Measurements from ENCODE around the gene SSBP3. TPM values are rescaled to one million over a fixed set of nuclear protein-coding genes. Genes with fewer than 3 reads are reported as not detected.

The SSBP3 gene
- total and polyA plus RNA-seq, 4 donors, result 43.7 to 83.4 (median 65.8) TPM

DNA sequence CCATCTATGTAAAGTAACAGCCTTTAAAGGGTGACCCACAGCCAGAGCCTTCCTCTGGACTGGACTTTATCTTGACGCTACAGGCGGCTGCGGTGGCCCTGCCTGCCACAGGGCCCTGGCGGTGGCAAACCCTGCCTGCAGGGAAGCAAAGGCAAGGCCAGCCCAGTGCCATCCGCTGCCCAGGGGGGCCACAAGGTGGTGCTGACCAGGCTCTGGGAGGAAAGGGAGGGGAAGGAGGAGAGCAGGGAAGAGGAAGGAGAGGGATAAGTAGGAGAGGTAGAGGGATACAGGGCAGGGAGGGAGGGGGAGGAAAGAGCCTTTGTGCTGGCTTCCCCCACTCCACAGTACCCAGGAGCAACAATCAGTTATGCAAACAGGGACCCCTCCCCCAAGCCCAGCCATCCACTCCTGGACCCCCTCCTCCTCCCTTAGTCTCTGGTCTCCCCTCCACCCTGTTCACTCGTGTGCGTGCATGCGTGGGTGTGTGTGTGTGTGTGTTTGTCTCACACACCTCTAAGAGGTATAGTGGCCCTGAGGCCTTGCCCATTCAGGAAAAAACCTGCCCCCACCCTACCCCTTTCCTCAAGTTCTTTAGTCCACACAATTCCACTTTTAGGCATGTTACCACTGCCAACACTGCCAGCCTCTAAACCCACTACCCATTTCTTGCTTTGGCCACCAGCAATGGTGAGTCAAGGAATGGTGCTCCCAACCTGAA lies 30.3 kb downstream of the SSBP3 start:
- Histone ChIP-seq H3K27me3 (ENCODE audit: control insufficient read depth in 1 of 2, insufficient read depth in 2 of 2, low read length in 1 of 2) (no peaks in the 10 kb centered on the region), H3K36me3 (ENCODE audit: control insufficient read depth in 1 of 2, insufficient read depth in 2 of 2, low read length in 1 of 2) (no peaks in the 10 kb centered on the region), H3K9me3 (ENCODE audit: control insufficient read depth, low read length) (no peaks in the 10 kb centered on the region), H3K27ac (ENCODE audit: low read depth in 1 of 2, low read length in 2 of 2) (no peak overlapping the region), H3K4me3 (ENCODE audit: low read length in 2 of 2) (no peak overlapping the region), H3K4me1 (ENCODE audit: control insufficient read depth in 1 of 2, insufficient read depth in 2 of 2, low read length in 2 of 2) (no peaks in the 10 kb centered on the region)
- 71 to 76% methylated on average over 8 of the region's 8 CpGs for WGBS, 2 donors
- intact Hi-C loops (cut with DNase I), result no loop called here
- no peak for ATAC-seq (ENCODE audit: low FRiP score)
- DNase-seq, result no peak

GRCh38 chr1:54375298-54375697 lies 30.9 kb downstream of the SSBP3 start:
- intact Hi-C loops (cut with DNase I), result no loop called here
- no peak overlapping the region for H3K27ac ChIP-seq (ENCODE audit: low read depth in 1 of 2, low read length in 2 of 2)
- H3K4me1 ChIP-seq (ENCODE audit: control insufficient read depth in 1 of 2, insufficient read depth in 2 of 2, low read length in 2 of 2), result no peaks in the 10 kb centered on the region
- no peak for ATAC-seq (ENCODE audit: low FRiP score)
- DNase-seq, result no peak
- H3K36me3 ChIP-seq (ENCODE audit: control insufficient read depth in 1 of 2, insufficient read depth in 2 of 2, low read length in 1 of 2), result no peaks in the 10 kb centered on the region
- WGBS, 2 donors, result 95 to 98% methylated on average over 3 of the region's 3 CpGs
- H3K4me3 ChIP-seq (ENCODE audit: low read length in 2 of 2), result no peak overlapping the region
- H3K27me3 ChIP-seq (ENCODE audit: control insufficient read depth in 1 of 2, insufficient read depth in 2 of 2, low read length in 1 of 2), result no peaks in the 10 kb centered on the region
- no peaks in the 10 kb centered on the region for H3K9me3 ChIP-seq (ENCODE audit: control insufficient read depth, low read length)

GRCh38 chr1:54374766-54375165 lies 31.4 kb downstream of the SSBP3 start:
- WGBS, 2 donors, result 61 to 67% methylated on average over 8 of the region's 8 CpGs
- H3K4me1 ChIP-seq (ENCODE audit: control insufficient read depth in 1 of 2, insufficient read depth in 2 of 2, low read length in 2 of 2), result no peaks in the 10 kb centered on the region
- H3K36me3 ChIP-seq (ENCODE audit: control insufficient read depth in 1 of 2, insufficient read depth in 2 of 2, low read length in 1 of 2), result no peaks in the 10 kb centered on the region
- H3K9me3 ChIP-seq (ENCODE audit: control insufficient read depth, low read length), result no peaks in the 10 kb centered on the region
- intact Hi-C loops (cut with DNase I), result no loop called here
- H3K27me3 ChIP-seq (ENCODE audit: control insufficient read depth in 1 of 2, insufficient read depth in 2 of 2, low read length in 1 of 2), result no peaks in the 10 kb centered on the region
- no peak for DNase-seq
- no peak for ATAC-seq (ENCODE audit: low FRiP score)
- H3K4me3 ChIP-seq (ENCODE audit: low read length in 2 of 2), result no peak overlapping the region
- no peak overlapping the region for H3K27ac ChIP-seq (ENCODE audit: low read depth in 1 of 2, low read length in 2 of 2)

GRCh38 chr1:54372978-54373377 lies 33.2 kb downstream of the SSBP3 start:
- Histone ChIP-seq H3K27ac (ENCODE audit: low read depth in 1 of 2, low read length in 2 of 2) (no peak overlapping the region), H3K4me3 (ENCODE audit: low read length in 2 of 2) (no peak overlapping the region), H3K36me3 (ENCODE audit: control insufficient read depth in 1 of 2, insufficient read depth in 2 of 2, low read length in 1 of 2) (no peaks in the 10 kb centered on the region), H3K9me3 (ENCODE audit: control insufficient read depth, low read length) (no peaks in the 10 kb centered on the region), H3K4me1 (ENCODE audit: control insufficient read depth in 1 of 2, insufficient read depth in 2 of 2, low read length in 2 of 2) (no peaks in the 10 kb centered on the region), H3K27me3 (ENCODE audit: control insufficient read depth in 1 of 2, insufficient read depth in 2 of 2, low read length in 1 of 2) (no peaks in the 10 kb centered on the region)
- intact Hi-C loops (cut with DNase I), result no loop called here
- ATAC-seq (ENCODE audit: low FRiP score) (no peak), DNase-seq (no peak)
- 89 to 95% methylated on average over 8 of the region's 8 CpGs for WGBS, 2 donors

DNA sequence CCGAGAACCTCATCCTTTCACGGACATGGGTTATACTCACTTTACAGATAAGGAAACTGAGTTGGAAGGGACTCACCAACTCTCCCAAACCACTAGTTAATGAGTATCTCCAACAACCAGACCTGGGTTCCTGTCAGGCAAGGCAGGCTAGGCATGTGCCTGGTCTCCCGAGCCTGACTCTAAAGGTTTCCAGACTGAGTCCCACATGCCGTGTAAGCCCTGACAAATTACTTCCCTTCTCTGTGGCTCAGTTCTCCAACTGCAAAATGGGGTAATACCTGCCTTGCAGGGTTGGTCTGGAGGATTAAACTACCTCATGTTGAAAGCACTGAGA lies 34.3 kb downstream of the SSBP3 start:
- no peaks in the 10 kb centered on the region for H3K27me3 ChIP-seq (ENCODE audit: control insufficient read depth in 1 of 2, insufficient read depth in 2 of 2, low read length in 1 of 2)
- H3K9me3 ChIP-seq (ENCODE audit: control insufficient read depth, low read length), result no peaks in the 10 kb centered on the region
- DNase-seq (no peak), ATAC-seq (ENCODE audit: low FRiP score) (no peak)
- intact Hi-C loops (cut with DNase I), result no loop called here
- H3K36me3 ChIP-seq (ENCODE audit: control insufficient read depth in 1 of 2, insufficient read depth in 2 of 2, low read length in 1 of 2), result no peaks in the 10 kb centered on the region
- no peak overlapping the region for H3K27ac ChIP-seq (ENCODE audit: low read depth in 1 of 2, low read length in 2 of 2)
- H3K4me3 ChIP-seq (ENCODE audit: low read length in 2 of 2), result no peak overlapping the region
- no peaks in the 10 kb centered on the region for H3K4me1 ChIP-seq (ENCODE audit: control insufficient read depth in 1 of 2, insufficient read depth in 2 of 2, low read length in 2 of 2)
- 81 to 87% methylated on average over 4 of the region's 4 CpGs for WGBS, 2 donors

GRCh38 chr1:54371038-54371941 lies 34.9 kb downstream of the SSBP3 start:
- Histone ChIP-seq H3K4me3 (ENCODE audit: low read length in 2 of 2) (no peak overlapping the region), H3K4me1 (ENCODE audit: control insufficient read depth in 1 of 2, insufficient read depth in 2 of 2, low read length in 2 of 2) (no peaks in the 10 kb centered on the region), H3K27ac (ENCODE audit: low read depth in 1 of 2, low read length in 2 of 2) (no peak overlapping the region), H3K9me3 (ENCODE audit: control insufficient read depth, low read length) (no peaks in the 10 kb centered on the region), H3K27me3 (ENCODE audit: control insufficient read depth in 1 of 2, insufficient read depth in 2 of 2, low read length in 1 of 2) (no peaks in the 10 kb centered on the region), H3K36me3 (ENCODE audit: control insufficient read depth in 1 of 2, insufficient read depth in 2 of 2, low read length in 1 of 2) (no peaks in the 10 kb centered on the region)
- no peak for ATAC-seq (ENCODE audit: low FRiP score)
- no peak for DNase-seq
- WGBS, 2 donors, result 65 to 69% methylated on average over 17 of the region's 17 CpGs
- intact Hi-C loops (cut with DNase I), result no loop called here

DNA sequence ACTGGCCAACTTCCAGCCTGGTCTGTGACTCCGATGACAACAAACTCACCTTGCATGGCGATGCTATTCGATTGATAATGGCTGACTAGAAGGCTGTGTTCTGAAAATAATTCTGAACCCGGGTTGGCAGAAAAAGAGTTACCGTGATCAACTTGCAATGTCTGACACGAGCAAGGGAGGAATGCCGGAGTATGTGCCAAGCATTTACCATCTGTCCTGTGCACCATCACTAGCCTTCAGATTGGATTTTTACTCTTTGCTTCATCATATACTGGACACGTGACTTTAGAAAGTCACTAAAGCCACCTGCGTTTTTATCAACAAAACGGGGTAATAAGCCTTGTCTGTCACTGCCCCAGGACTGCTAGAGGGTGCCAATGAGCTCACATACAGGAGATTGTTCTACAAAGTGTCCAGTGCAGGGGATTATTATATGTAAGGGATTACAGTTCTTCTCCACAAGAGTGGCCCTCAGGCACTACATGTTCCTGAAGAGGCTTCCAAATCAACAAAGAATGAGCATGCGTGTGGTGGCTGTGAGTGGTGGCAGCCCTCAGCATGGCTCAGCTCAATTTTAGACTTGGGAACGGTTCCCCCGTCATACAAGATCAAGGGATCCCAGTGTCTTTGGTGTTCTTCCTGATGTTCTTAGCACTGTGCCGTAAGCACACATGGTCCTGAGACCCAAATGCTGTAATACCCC lies 35.8 kb downstream of the SSBP3 start:
- no peaks in the 10 kb centered on the region for H3K9me3 ChIP-seq (ENCODE audit: control insufficient read depth, low read length)
- H3K4me1 ChIP-seq (ENCODE audit: control insufficient read depth in 1 of 2, insufficient read depth in 2 of 2, low read length in 2 of 2), result no peaks in the 10 kb centered on the region
- intact Hi-C loops (cut with DNase I), result no loop called here
- H3K27ac ChIP-seq (ENCODE audit: low read depth in 1 of 2, low read length in 2 of 2), result no peak overlapping the region
- no peaks in the 10 kb centered on the region for H3K36me3 ChIP-seq (ENCODE audit: control insufficient read depth in 1 of 2, insufficient read depth in 2 of 2, low read length in 1 of 2)
- DNase-seq (no peak), ATAC-seq (ENCODE audit: low FRiP score) (no peak)
- no peak overlapping the region for H3K4me3 ChIP-seq (ENCODE audit: low read length in 2 of 2)
- no peaks in the 10 kb centered on the region for H3K27me3 ChIP-seq (ENCODE audit: control insufficient read depth in 1 of 2, insufficient read depth in 2 of 2, low read length in 1 of 2)
- 85 to 86% methylated on average over 14 of the region's 14 CpGs for WGBS, 2 donors

- intact Hi-C loops (cut with DNase I), result no loop called here
- H3K27me3 ChIP-seq (ENCODE audit: control insufficient read depth in 1 of 2, insufficient read depth in 2 of 2, low read length in 1 of 2), result no peaks in the 10 kb centered on the region
- H3K36me3 ChIP-seq (ENCODE audit: control insufficient read depth in 1 of 2, insufficient read depth in 2 of 2, low read length in 1 of 2), result no peaks in the 10 kb centered on the region
- H3K4me3 ChIP-seq (ENCODE audit: low read length in 2 of 2), result no peak overlapping the region
- DNase-seq (no peak), ATAC-seq (ENCODE audit: low FRiP score) (no peak)
- no peak overlapping the region for H3K27ac ChIP-seq (ENCODE audit: low read depth in 1 of 2, low read length in 2 of 2)
- no peaks in the 10 kb centered on the region for H3K9me3 ChIP-seq (ENCODE audit: control insufficient read depth, low read length)
- 96 to 100% methylated on average over 2 of the region's 2 CpGs for WGBS, 2 donors
- H3K4me1 ChIP-seq (ENCODE audit: control insufficient read depth in 1 of 2, insufficient read depth in 2 of 2, low read length in 2 of 2), result no peaks in the 10 kb centered on the region
Observed at GRCh38 chr1:54367613-54368012, 38.6 kb downstream of the SSBP3 start.

Data from aorta (tissue), 5 donors.